Mucosa of stomach (tissue), 1 donor: ENCODE data around the gene TRABD2B.

Experiments
- H3K27me3 ChIP-seq: one replicate; pipeline ENCODE4 v1.7.0; 2013; ENCODE audit warnings: mild to moderate bottlenecking, low read length; ENCODE audit not compliant: control insufficient read depth, insufficient read depth
- H3K36me3 ChIP-seq: one replicate; pipeline ENCODE4 v1.7.0; 2013; ENCODE audit warnings: low read length; ENCODE audit not compliant: control insufficient read depth, insufficient read depth
- H3K4me1 ChIP-seq: one replicate; pipeline ENCODE4 v1.7.0; 2013; ENCODE audit warnings: mild to moderate bottlenecking, low read length; ENCODE audit not compliant: control insufficient read depth, insufficient read depth
- H3K4me3 ChIP-seq: one replicate; pipeline ENCODE4 v1.7.0; 2013; ENCODE audit warnings: low read length
- H3K9ac ChIP-seq: one replicate; pipeline ENCODE4 v1.7.0; 2013; ENCODE audit warnings: mild to moderate bottlenecking, low read length, moderate library complexity
- H3K9me3 ChIP-seq: one replicate; pipeline ENCODE4 v1.7.0; 2013; ENCODE audit warnings: mild to moderate bottlenecking, low read length, moderate library complexity; ENCODE audit not compliant: control insufficient read depth
- donor health status: Pancreatic carcinoma.

TRABD2B gene

GRCh38 chr1:47921935-47922415, 75.2 kb downstream of the TRABD2B start:
- Histone ChIP-seq H3K9ac (no peak overlapping the region), H3K9me3 (no peaks in the 10 kb centered on the region), H3K4me1 (peaks cover 15% of the 10 kb centered on the region), H3K27me3 (peaks cover 3% of the 10 kb centered on the region), H3K36me3 (no peaks in the 10 kb centered on the region), H3K4me3 (no peak overlapping the region)

- no peaks in the 10 kb centered on the region for H3K27me3 ChIP-seq
- H3K4me1 ChIP-seq: peaks cover 15% of the 10 kb centered on the region
- H3K4me3 ChIP-seq: no peak overlapping the region
- no peaks in the 10 kb centered on the region for H3K36me3 ChIP-seq
- H3K9me3 ChIP-seq: no peaks in the 10 kb centered on the region
- no peak overlapping the region for H3K9ac ChIP-seq
Measured at GRCh38 chr1:47919113-47919833, 77.9 kb downstream of the TRABD2B start.

GRCh38 chr1:47918257-47918867, 78.8 kb downstream of the TRABD2B start:
- Histone ChIP-seq H3K9ac (no peak overlapping the region), H3K4me1 (peaks cover 16% of the 10 kb centered on the region), H3K4me3 (no peak overlapping the region), H3K27me3 (no peaks in the 10 kb centered on the region), H3K9me3 (no peaks in the 10 kb centered on the region), H3K36me3 (no peaks in the 10 kb centered on the region)

- H3K4me1 ChIP-seq: peaks cover 22% of the 10 kb centered on the region
- H3K27me3 ChIP-seq: no peaks in the 10 kb centered on the region
- no peak overlapping the region for H3K9ac ChIP-seq
- no peaks in the 10 kb centered on the region for H3K9me3 ChIP-seq
- H3K4me3 ChIP-seq: no peak overlapping the region
- no peaks in the 10 kb centered on the region for H3K36me3 ChIP-seq
Measured at GRCh38 chr1:47917687-47918086, 79.5 kb downstream of the TRABD2B start.

GRCh38 chr1:47915677-47916353, 81.4 kb downstream of the TRABD2B start:
- H3K36me3 ChIP-seq: no peaks in the 10 kb centered on the region
- H3K9ac ChIP-seq: no peak overlapping the region
- peaks cover 22% of the 10 kb centered on the region for H3K4me1 ChIP-seq
- H3K9me3 ChIP-seq: no peaks in the 10 kb centered on the region
- no peaks in the 10 kb centered on the region for H3K27me3 ChIP-seq
- H3K4me3 ChIP-seq: no peak overlapping the region

- no peaks in the 10 kb centered on the region for H3K27me3 ChIP-seq
- peaks cover 22% of the 10 kb centered on the region for H3K4me1 ChIP-seq
- H3K36me3 ChIP-seq: no peaks in the 10 kb centered on the region
- H3K9me3 ChIP-seq: no peaks in the 10 kb centered on the region
- no peak overlapping the region for H3K9ac ChIP-seq
- H3K4me3 ChIP-seq: no peak overlapping the region
Measured at GRCh38 chr1:47914952-47915676, 82.1 kb downstream of the TRABD2B start.

- Histone ChIP-seq H3K27me3 (no peaks in the 10 kb centered on the region), H3K9me3 (no peaks in the 10 kb centered on the region), H3K9ac (no peak overlapping the region), H3K4me1 (peaks cover 22% of the 10 kb centered on the region), H3K36me3 (no peaks in the 10 kb centered on the region), H3K4me3 (no peak overlapping the region)
Measured at GRCh38 chr1:47914218-47914938, 82.8 kb downstream of the TRABD2B start.

- no peak overlapping the region for H3K9ac ChIP-seq
- H3K9me3 ChIP-seq: no peaks in the 10 kb centered on the region
- no peaks in the 10 kb centered on the region for H3K27me3 ChIP-seq
- peaks cover 11% of the 10 kb centered on the region for H3K4me1 ChIP-seq
- no peak overlapping the region for H3K4me3 ChIP-seq
- H3K36me3 ChIP-seq: no peaks in the 10 kb centered on the region
Measured at GRCh38 chr1:47913225-47913823, 83.9 kb downstream of the TRABD2B start.

- Histone ChIP-seq H3K9me3 (no peaks in the 10 kb centered on the region), H3K9ac (no peak overlapping the region), H3K27me3 (no peaks in the 10 kb centered on the region), H3K4me3 (no peak overlapping the region), H3K36me3 (no peaks in the 10 kb centered on the region), H3K4me1 (peaks cover 8% of the 10 kb centered on the region)
Measured at GRCh38 chr1:47912756-47913155, 84.4 kb downstream of the TRABD2B start.

GRCh38 chr1:47911892-47912291, 85.3 kb downstream of the TRABD2B start:
- no peak overlapping the region for H3K9ac ChIP-seq
- peaks cover 8% of the 10 kb centered on the region for H3K4me1 ChIP-seq
- no peak overlapping the region for H3K4me3 ChIP-seq
- no peaks in the 10 kb centered on the region for H3K9me3 ChIP-seq
- no peaks in the 10 kb centered on the region for H3K36me3 ChIP-seq
- H3K27me3 ChIP-seq: no peaks in the 10 kb centered on the region

- no peak overlapping the region for H3K9ac ChIP-seq
- H3K9me3 ChIP-seq: no peaks in the 10 kb centered on the region
- no peaks in the 10 kb centered on the region for H3K27me3 ChIP-seq
- peaks cover 11% of the 10 kb centered on the region for H3K4me1 ChIP-seq
- no peaks in the 10 kb centered on the region for H3K36me3 ChIP-seq
- no peak overlapping the region for H3K4me3 ChIP-seq
Measured at GRCh38 chr1:47911424-47911823, 85.8 kb downstream of the TRABD2B start.
